GM10248 (cell line): Measurements from ENCODE around the gene PLA2G6.

Source experiments
- CTCF ChIA-PET: fragments of 300-600 bp; sonication (Branson Sonifier 250); formaldehyde crosslinking; extraction: SDS; loops from one replicate; lab custom pipeline; 2021; ENCODE audit warnings: antibody characterized with exemption; lab: Yijun Ruan, JAX
- POLR2A ChIA-PET: fragments of 350-650 bp; sonication (Branson Sonifier 250); formaldehyde crosslinking; extraction: SDS; loops from one replicate; lab custom pipeline; 2020; ENCODE audit warnings: antibody characterized with exemption; lab: Yijun Ruan, JAX
- DNase-seq: peaks from one replicate; pipeline ENCODE4 v3.0.0; 2012; ENCODE audit errors: extremely low spot score
- TF ChIP-seq, protein P1 (sequence below): IDR thresholded peaks from 2 replicates; pipeline ENCODE4 v1.5.1; 2012; ENCODE audit warnings: mild to moderate bottlenecking, low read depth; ENCODE audit errors: extremely low read depth, missing control alignments, control extremely low read depth

The PLA2G6 gene

DNA sequence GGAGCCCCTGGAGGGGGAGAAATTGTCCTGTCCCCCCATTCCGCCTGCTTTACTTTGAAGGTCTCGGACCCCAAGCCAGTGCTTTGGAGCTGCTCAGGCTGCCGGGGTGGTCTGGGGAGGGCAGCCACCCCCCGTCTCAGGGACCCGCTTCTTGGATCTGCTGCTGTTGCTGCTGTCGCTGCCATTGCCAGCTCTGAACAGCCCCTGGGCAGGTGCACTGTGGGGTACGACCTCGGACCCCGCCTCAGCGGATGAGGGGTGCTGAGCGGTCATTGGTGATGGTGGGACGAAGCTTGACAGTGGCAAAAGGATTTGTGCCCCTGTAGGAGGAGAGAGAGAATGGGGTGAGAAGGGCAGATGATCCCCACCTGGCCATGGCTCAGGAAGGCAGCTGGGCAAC, 96.6 kb downstream of the PLA2G6 start:
- no peak for DNase-seq
- ChIA-PET CTCF (interaction anchor here (0.9 to 2.2 kb wide), 2 partner anchors 16 to 33 kb away, joined by 3 to 10 read pairs; no protein-coding TSS in a partner anchor), POLR2A (no interaction called here)
- TF ChIP-seq, protein P1, sequence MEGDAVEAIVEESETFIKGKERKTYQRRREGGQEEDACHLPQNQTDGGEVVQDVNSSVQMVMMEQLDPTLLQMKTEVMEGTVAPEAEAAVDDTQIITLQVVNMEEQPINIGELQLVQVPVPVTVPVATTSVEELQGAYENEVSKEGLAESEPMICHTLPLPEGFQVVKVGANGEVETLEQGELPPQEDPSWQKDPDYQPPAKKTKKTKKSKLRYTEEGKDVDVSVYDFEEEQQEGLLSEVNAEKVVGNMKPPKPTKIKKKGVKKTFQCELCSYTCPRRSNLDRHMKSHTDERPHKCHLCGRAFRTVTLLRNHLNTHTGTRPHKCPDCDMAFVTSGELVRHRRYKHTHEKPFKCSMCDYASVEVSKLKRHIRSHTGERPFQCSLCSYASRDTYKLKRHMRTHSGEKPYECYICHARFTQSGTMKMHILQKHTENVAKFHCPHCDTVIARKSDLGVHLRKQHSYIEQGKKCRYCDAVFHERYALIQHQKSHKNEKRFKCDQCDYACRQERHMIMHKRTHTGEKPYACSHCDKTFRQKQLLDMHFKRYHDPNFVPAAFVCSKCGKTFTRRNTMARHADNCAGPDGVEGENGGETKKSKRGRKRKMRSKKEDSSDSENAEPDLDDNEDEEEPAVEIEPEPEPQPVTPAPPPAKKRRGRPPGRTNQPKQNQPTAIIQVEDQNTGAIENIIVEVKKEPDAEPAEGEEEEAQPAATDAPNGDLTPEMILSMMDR, result no peak

DNA sequence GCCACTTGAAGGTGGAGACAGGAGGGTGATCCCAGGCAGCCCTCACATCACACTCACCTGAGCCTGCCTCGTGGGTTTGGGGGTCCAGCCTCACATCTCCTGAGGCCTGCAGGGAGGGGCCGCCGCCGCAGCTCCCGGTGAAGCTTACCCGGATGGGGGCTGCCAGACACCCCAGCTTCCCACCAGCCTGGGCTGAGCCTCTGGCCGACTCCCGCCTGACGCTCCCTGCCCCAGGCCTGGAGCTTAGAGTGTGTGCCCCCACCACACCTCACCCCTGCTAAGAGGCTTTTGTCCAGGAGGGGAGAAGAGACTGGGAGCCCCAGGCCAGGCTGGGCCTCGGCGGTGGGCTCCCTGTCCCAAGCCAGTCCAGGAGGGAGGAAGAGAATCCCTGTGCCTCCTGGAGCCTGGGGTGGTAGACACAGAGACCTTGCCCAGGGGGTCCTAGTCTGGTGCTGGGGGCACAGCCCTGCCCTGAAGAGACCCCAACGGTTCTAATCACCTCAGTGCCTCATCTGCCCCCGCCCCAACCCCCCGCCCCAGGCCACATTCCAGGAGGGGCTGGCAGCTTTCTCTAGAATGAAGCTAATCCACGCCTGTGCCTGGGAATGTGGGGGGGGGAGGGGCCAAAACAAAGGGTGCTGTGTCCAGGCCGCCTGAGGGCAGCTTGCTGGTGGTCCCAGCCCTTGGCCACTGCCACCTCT, 97.5 kb downstream of the PLA2G6 start, which contains the start of gene SLC16A8:
Gene SLC16A8, minus strand, starts transcription at position 254 of the 701 bp plus-strand sequence. CDS start 1,311 bp downstream, outside the sequence.
- TF ChIP-seq, protein P1, result no peak
- ChIA-PET POLR2A (interaction anchor here (0.6 kb wide), 2 partner anchors 20 to 467 kb away, joined by 6 read pairs; no protein-coding TSS in a partner anchor), CTCF (no interaction called here)
- DNase-seq, result no peak

DNA sequence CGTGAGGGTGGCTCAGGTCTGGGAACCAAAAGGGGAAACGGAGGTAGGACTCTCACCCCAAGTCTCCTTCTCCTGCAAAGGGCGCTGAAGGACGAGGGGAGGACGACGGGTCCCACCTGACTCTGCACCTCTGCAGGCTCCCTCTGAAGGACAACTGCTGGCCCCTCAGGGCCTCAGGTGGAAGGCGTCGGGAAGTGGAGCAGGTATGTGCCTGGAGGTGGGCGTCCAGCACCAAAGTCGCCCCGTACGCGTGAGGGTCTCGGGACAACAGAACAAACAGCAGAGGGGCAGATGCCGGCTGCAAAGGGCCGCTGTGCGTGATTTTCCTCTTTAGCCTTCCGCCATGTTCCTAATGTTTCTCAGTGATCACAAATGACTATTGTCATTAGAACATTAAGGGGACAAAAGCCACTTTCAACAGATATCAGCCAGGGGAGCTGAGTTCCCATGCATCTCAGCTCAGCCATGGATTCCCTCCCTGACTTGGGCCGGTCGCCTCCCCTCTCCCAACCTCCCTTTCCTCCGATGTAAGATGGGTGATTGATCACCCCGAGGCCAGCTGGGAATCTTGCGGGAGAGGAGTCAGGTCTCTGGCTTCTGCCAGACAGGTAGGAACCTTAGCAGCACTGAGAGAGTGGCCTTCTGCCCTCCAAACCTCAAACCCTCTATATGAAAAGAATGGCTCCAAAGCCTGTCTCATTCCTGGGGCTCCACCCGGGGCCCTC, 98.5 kb downstream of the PLA2G6 start:
- CTCF ChIA-PET, result no interaction called here
- TF ChIP-seq, protein P1, result no peak
- POLR2A ChIA-PET, result interaction anchor here (0.6 kb wide), 1 partner anchor 468 kb away, joined by 6 read pairs; no protein-coding TSS in a partner anchor
- no peak for DNase-seq

DNA sequence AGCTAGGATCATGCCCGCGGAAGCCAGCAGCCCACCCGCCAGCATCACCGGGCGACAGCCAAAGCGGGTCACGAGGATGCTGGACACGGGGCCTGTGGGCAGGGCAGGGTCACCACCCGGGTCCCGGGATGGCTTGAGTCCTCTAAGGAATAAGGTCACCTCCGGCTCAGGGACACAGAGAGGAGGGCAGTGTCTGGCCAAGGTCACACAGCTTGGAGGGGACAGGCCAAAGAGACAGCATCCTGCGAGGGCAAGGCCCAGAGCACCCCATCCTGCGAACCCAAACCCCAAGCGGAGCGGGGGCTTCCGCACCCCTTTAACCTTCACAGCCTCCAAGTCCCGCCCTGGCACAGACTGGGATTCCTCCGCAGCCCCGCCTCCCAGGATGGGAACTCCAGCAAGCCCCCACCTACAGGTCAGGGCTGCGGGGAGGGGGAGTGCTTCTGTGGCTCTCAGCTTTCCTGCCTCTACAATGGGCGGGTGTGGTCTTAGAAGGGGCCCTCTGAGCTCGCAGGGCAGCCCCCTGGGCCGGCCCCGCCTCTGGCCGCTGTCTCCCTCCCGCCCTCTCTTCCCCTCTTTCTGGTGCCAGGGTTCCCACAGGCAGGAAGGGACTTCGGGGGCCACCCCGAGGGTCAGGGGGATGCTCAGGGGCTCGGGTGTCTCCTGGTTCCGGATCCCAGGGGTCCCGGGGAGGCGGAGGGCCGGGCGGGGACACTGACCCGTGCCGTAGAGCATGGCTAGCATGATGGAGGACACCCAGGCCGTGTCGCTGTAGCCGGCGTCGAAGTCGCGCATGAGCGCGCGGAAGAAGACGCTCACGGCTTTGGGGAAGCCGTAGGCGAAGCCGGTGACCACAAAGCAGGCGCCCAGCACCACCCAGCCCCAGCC, 99.4 kb downstream of the PLA2G6 start:
- DNase-seq, result peak; percentile 56
- TF ChIP-seq, protein P1, result no peak
- ChIA-PET POLR2A (no interaction called here), CTCF (no interaction called here)

DNA sequence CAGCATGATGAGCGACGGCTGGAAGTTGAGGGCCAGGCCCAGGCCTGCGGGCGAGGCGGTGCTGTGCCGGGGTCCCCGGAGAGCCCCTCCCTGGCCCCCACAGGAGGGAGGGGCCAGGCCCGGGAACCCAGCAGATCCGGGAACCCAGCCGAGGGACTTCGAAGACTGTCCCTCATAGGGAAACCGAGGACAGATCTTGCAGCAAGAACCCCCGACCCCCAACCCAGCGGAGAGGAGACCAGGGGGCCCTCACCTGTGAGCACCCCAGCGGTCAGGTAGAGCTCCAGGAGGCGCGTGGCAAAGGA, 100.0 kb downstream of the PLA2G6 start:
- TF ChIP-seq, protein P1, result no peak
- no peak for DNase-seq
- POLR2A ChIA-PET, result no interaction called here
- CTCF ChIA-PET, result no interaction called here
